HG03095 (cell line): ENCODE data around the gene CCDC154.
"Not testable (repeated sequence)": the region's sequence is repeated elsewhere in the genome, so short reads cannot be mapped to it uniquely, and the experiment has no call there.

ENCODE experiments used
- ATAC-seq: cut with Tn5 transposase; IDR thresholded peaks from one replicate; pipeline ENCODE4 v1.9.1; 2021; ENCODE audit warnings: moderate library complexity; ENCODE audit not compliant: unreplicated experiment

The CCDC154 gene

DNA sequence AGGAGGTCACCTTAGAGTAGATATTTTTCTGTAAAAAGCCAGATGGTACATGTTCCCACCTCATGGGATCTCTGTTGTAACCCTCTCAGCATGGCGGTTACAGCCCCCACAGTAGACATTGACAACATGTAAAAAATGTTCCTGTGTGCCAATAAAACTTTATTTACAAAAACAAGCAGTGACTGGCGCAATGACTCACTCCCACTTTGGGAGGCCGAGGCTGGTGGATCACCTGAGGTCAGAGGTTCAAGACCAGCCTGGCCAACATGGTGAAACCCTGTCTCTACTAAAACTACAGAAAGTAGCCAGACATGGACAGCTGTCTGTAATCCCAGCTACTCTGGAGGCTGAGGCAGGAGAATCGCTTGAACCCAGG is 4.7 kb downstream of the CCDC154 start:
- ATAC-seq = not testable (repeated sequence)

DNA sequence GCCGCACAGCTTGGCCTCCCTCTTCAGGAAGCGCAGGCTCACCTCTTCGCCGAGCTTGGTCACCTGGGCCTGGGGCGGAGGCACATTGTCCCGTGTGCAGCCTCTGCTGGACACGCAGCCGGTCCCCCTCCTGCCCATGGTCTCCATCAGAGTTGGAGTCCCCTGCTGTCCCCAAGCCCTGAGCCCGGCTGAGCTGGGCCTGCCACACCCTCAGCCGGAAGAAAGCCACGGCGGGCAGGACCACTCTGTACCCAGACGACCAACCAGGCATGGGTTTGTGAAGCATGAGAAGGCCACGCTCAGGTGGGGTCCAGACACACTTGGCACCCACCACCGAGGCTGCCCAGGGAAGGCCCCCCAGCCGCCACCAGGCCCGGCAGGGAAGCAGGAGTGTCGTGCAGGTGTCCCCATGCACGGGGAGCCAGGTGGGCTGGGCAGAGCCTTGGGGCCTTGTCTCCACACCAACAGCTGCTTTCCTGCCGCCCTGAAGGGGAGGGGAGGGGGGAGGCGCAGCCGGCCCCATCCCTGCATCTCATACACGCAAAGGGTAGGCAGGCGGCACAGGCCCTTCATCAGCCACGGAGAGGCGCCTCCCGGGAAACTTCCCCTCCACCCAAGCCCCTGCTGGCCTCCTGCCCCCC is 5.2 kb downstream of the CCDC154 start:
- no peak for ATAC-seq

DNA sequence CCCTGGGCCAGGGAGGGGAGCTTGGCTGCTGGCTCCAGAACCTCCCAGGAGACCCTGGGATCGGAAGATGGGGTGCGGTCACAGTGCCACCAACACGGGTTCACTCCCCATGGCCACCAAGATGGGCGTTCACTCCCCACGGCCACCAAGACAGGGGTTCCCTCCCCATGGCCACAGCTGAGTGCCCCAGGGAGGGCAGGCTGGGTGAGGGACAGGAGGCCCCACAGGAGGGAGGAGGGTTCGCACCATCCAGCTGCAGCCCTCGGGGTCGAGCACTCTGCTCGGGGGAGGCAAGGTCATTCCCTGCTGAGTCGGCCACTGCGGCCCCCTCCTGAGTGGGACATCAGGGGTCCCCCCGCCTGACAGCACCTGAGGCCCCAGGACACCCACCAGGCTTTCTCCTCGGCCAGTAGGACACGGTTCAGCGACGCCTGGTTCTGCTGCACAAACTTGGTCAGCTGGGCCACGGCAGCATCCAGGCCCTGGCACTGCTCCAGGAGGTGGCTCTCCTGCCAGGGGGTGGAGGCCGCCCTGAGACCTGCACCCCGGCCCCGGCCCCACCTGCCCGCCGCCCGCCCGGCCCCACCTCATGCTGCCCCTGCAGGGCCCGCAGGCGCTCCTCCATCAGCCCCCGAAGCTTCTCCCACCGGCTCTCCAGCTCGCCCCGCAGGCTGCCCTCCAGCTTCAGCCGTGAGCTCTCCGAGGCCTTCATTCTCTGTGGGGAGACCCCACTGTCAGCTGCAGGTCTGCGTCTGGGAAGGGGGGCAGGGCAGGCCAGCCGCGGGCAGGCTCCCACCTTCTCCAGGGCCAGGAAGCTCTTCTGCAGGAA is 5.9 kb downstream of the CCDC154 start:
- ATAC-seq = no peak

DNA sequence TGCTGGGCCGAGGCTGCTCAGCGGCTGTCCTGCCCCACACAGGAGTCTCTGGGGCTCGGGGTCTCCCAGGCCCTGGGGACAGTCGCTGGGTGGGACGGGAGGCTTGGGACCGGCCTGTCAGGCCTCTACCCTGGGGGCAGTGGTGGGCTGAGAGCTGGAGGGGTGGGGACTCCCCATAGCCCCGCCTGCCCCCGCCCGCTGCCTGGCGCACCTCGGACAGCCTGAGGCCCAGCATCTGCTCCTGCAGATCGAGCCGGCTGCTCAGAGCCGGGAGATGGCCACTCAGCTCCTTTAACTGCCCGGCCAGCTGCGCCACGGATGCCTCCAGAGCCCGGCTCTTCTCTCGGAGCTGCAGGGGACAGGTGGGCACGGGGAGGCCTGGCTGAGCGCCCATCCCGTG is 6.8 kb downstream of the CCDC154 start:
- ATAC-seq = no peak

DNA sequence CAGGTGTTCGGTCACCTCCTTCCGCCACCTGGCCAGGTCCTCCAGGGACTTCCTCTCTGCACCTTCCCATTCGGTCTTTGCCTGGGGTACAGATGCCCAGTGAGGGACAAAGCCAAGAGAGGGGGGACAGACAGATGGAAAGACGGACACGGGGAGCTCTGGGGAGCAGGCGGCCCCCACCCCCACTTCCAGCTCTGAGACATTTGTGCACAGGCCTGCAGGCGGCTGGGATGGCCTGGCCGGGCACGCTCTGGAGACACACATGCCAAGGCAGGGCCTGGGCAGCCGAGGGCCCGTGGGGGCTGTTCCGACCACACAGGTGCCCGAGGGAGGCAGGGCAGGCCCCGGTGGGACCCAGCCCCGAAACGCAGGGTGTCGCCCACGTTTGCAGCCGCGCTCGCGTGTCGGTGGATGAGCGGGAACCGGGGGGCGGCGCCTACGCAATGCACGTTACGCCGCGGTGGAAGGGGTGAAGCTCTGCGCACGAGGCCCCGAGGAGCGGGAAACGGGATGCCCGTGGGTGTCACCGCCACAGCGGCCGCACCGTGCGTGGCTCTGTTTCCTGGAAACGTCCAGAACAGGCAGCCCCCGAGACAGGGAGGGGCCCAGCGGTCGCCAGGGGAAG is 7.5 kb downstream of the CCDC154 start:
- no peak for ATAC-seq

DNA sequence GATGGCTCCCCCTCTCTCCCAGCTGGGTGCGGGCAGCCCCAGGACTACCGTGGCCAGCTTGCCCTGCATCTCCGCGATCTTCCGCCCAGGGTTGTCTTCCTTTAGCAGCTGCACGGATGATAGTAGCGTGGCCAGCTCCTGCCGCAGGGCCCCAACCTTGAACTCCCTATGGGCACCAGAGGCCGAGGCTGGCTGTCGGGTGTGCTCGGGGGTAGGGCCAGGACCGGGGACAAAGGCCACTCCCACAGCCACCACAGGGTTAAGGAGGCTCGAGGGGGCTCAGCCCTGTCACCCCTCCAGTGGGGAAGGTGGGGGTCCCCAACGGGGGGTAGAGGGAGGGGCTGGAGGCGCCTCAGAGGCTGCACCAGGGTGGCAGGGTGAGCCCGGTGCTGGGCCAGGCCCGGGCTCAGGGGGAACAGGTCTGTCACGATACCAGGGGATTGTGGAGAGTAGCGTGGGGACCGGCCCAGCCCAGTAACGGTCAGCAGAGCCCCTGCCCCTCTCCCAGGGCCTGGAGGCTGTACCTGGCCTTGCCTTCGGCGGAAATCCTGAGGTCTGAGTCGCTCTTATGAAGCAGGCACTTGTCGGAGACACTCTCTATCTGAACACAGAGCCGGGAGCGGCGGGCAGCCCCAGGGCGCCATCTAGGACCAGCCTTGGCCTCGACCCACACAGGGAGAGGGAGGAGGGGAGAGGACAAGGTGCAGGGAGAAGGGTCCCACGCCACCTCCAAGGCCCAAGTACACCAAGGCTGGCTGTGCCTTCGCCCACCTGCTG is 8.2 kb downstream of the CCDC154 start:
- no peak for ATAC-seq

DNA sequence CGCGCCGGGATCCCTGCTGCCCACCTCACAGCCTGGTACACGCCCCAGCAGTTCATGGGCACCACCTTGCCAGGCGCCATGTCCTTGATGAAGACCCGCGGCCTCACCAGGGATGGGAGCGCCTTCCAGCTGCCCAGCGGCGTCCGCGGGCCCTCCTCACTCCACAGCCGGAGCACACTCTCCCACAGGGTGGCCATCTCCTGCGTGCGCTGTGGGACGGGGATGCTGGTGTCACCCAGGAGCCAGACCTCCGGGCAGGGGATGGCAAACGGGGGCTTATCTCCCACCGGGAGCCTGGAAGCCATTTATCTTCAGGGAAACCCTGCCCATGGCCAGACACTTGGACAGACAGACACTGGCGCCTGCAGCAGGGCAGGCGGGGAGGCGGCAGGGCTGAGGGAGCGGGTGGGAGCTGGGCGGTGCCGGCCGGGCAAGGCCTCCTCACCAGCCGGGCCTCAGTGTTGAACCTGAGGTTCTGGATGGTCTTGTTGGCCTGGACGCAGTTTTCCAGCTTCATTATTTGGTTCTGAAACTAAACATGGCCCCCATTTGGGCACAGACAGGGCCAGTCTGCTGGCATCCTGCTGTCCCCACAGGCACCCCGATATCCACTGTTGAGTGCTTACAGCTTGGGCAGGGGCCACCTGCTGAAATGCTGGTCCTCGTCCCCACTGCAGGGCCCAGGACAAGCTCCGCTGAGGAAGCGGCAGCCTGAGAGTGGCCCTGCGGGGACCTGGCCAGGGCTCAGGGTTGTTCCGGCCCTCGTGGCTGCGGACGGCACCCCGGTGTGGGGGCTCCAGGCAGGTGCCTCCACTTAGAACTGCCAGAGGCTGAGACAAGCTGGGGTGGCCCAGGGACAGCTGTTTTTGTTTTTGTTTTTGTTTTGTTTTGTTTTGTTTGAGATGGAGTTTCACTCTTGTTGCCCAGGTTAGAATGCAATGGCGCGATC is 9.4 kb downstream of the CCDC154 start:
- ATAC-seq = no peak

DNA sequence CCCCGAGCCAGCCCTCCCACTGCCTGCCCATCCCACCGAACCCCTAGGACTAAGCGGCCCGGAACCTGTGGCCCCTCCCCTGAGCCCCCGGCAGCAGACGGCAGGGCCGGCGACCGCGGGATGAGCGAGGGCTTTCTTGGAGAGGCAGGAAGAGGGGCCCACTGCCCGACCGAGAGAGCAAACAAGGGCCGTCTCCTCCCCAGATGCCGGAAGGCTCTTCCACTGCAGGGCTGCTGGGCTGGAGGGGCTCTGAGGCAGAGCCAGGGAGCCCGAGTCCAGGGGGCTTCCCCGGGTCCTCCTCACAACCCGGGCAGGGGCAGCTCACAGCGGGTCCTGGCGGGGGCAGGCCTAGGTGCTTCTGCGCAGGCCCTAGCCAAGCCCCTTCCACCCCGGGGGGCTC is 10.6 kb downstream of the CCDC154 start:
- ATAC-seq = no peak

DNA sequence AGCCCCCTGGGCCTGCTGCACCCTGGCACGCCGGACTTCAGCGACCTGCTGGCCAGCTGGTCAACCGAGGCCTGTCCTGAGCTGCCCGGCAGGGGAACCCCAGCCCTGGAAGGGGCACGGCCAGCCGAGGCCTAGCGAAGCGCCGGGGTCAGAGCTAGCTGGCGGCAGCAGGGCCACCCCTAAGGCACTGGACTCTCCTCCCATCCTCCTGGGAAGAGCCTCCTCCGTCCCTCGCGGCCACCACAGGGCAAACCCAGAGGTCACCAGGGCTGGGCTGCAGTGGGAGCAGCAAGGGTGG is 11.1 kb downstream of the CCDC154 start:
- ATAC-seq = no peak

DNA sequence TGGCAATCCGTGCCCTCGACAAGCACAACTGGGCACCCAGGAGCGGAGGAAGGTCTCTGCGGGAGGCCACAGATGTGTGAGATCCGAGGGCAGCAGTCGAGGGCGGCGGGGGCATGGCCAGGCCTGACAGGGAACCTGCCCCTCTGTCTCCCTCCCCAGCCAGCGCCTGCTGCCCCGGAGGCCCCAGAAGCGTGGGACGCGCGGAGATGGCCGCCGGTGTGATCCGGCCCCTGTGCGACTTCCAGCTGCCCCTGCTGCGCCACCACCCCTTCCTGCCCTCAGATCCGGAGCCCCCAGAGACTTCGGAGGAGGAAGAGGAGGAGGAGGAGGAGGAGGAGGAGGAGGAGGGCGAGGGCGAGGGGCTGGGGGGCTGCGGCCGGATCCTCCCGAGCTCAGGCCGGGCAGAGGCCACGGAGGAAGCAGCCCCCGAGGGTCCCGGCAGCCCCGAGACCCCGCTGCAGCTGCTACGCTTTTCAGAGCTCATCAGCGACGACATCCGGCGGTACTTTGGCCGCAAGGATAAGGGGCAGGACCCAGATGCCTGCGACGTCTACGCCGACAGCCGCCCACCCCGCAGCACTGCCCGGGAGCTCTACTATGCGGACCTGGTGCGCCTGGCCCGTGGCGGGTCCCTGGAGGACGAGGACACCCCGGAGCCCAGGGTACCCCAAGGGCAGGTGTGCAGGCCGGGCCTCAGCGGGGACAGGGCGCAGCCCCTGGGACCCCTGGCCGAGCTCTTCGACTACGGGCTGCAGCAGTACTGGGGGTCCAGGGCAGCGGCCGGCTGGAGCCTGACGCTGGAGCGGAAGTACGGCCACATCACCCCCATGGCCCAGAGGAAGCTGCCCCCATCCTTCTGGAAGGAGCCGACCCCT is 11.7 kb downstream of the CCDC154 start:
- ATAC-seq = no peak

DNA sequence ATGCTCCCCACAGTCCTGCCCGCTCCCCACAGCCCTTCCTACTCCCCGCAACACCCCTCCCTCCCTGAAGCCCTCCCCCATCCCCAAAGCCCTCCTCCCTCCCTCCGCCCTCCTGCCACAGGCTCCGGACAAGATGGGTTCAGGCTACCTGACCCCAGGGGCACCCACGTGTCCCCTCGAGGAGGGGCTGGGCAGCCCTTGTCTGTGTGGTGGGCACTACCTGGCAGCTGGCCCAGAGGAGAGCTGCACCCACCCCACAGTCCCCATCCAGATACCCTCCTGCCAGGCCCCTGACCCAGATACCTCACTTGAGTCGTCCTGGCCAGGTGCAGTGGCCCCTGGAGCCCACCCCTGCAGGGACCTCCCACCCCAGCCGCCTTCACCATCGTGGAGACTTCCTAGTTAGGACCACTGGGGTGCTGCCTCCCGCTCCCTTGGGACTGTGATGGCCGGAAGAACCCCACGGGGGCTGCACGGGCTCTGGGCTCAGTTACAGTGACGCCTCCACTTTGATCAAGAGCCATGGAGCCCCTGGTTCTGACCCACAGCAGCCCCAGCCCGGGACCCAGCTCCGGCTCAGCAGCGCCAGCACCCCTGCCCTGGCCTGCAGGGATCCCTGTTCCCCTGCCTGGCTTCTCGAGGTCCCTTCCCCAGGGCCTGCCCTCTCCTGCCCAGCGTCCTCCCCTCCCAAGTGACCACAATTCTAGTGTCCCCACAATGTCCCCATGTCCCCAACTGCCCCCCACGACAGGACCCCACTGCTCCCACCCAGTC is 12.7 kb downstream of the CCDC154 start:
- ATAC-seq = no peak

DNA sequence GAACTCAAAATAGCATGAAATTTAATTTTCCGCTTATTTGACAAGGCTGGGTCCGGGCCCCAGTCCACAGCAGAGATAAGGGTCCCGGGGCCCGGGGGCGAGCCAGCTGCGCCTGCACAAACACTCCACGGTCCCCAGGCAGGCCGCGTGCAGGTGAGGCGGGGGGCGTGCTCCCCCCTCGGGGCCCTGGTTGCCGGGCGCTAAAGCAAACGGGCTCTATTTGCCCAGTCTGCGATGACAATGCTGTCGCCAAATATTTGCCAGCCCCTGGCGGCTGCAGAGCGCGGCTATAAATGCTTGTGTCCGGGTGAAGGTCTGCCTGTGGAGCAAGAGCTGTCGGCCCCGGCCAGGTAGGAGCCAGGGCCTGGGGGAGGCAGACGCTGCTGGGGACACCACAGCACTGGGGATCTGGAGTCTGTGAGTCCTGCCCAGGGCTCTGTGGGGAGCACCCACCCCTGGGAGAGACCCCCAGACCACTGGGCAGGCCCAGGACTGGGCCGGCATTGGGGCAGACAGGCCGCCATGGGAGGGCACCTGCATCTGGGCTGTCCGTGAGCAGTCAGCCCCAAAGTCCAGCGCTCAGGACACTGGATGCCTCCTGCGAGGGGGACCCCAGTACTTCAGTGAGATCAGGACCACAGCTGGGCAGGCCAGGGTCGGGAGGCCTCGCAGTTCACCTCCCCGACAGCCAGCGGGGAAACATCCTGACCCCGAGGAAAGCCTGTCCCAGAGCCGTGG is 13.4 kb downstream of the CCDC154 start, which contains the start of gene PERCC1:
Gene PERCC1 (plus strand): TSS at position 320 of the 738 bp plus-strand sequence. CDS start 1,516 bp downstream, outside the sequence.
- no peak for ATAC-seq

DNA sequence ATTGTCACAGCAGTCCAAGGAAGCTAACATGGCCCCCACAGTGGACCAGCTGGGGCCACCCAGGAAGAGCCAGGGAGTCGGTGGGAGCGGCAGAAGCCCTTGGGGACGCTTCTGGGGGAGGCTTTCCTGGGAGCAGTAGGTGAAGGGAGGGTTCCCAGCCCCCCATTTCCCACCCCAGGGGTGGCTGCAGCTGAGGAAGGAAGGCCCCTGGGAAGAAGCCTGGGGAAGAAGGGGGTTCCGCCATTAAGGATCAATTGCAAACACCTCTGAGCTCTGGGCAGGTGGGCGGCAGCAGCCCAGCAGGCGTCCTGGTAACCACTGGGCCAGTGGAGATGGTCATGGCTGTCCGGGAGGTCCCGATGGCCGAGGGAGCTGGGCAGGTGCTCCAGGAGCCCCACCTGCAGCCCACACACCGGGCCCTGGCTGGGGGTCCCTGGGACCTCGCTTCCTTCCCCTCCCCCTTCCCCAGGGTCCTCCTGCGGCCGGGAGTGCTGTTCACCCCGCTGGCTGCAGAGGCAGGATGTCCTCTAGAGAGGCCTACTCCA is 14.1 kb downstream of the CCDC154 start:
- no peak for ATAC-seq

DNA sequence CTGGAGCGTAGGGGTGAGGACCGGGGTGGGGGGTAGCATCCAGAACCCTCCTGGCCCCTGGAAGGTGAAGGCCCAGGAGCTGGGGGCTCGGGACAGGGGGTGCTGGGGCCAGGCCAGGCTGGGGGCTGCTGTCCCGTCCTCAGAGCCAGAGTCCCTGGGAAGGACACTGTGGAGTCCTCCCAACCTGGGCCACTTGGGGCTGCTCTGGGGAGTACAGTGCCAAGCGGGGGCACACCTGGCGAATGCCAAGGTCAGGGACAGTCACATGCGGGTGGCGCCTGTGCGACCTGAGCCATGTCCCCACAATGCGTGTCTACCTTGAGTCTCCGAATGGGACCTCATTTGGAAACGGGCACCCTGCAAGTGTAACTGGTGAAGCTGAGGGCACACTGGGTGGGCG is 14.7 kb downstream of the CCDC154 start:
- ATAC-seq = no peak

DNA sequence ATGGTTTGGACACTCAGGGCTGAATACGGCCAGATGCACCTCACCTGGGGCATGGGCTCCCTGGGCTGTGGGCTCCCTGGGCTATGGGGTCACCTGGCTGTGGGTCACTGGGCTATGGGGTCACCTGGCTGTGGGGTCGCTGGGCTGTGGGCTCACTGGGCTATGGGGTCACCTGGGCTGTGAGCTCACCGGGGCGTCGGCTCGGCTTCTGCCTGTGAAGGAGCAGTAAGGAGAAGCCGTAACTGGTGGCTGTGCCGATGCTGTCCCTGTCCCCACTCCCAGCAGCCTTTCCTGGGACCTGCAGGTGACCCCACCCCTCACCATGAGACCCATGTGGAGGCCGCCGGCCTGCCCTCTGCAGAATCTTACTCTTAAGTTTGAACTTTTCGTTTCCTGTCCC is 15.3 kb downstream of the CCDC154 start:
- ATAC-seq = no peak

DNA sequence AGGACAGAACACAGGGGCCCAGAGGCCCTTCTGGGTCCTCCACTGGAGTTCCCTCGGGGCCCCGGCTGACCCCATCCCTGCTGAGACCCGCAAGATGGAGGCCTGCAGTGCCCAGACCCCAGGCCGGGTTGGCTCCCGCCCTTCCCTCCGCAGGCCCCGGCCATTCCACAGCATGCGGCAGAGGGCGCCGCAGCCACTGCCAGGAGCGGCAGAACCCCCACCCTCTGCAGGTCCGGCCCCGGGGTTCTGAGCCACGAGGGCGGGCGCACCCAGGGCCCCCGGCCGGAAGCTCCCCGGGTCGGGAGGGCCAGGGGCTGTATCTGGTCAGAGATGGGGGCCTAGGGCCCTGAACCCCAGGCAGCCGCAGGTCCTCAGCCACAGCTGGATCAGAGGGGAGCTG is 15.8 kb downstream of the CCDC154 start:
- ATAC-seq = no peak
